D721Med (cell line): ENCODE data around the gene ASIC5.

Experiments used
- DNase-seq: peaks from one replicate; pipeline ENCODE4 v3.0.0; 2011; ENCODE audit warnings: low spot score; ENCODE audit not compliant: insufficient read length
- FAIRE-seq: peaks from 2 replicates; lab custom pipeline; 2011; peaks lifted over from hg19 to GRCh38; lab: Jason Lieb, UNC
- TF ChIP-seq, protein P1 (sequence below): IDR thresholded peaks from 2 replicates; pipeline ENCODE4 v1.5.1; 2012; ENCODE audit warnings: mild to moderate bottlenecking, control low read depth; ENCODE audit not compliant: insufficient read depth; ENCODE audit errors: missing control alignments

ASIC5 gene

GRCh38 chr4:155822572-155822971, 43.5 kb downstream of the ASIC5 start:
- no peak for DNase-seq
- TF ChIP-seq, protein P1, sequence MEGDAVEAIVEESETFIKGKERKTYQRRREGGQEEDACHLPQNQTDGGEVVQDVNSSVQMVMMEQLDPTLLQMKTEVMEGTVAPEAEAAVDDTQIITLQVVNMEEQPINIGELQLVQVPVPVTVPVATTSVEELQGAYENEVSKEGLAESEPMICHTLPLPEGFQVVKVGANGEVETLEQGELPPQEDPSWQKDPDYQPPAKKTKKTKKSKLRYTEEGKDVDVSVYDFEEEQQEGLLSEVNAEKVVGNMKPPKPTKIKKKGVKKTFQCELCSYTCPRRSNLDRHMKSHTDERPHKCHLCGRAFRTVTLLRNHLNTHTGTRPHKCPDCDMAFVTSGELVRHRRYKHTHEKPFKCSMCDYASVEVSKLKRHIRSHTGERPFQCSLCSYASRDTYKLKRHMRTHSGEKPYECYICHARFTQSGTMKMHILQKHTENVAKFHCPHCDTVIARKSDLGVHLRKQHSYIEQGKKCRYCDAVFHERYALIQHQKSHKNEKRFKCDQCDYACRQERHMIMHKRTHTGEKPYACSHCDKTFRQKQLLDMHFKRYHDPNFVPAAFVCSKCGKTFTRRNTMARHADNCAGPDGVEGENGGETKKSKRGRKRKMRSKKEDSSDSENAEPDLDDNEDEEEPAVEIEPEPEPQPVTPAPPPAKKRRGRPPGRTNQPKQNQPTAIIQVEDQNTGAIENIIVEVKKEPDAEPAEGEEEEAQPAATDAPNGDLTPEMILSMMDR, result no peak
- FAIRE-seq, result no peak

GRCh38 chr4:155820887-155821518, 45.1 kb downstream of the ASIC5 start:
- no peak for FAIRE-seq
- TF ChIP-seq, protein P1, result no peak
- no peak for DNase-seq

DNA sequence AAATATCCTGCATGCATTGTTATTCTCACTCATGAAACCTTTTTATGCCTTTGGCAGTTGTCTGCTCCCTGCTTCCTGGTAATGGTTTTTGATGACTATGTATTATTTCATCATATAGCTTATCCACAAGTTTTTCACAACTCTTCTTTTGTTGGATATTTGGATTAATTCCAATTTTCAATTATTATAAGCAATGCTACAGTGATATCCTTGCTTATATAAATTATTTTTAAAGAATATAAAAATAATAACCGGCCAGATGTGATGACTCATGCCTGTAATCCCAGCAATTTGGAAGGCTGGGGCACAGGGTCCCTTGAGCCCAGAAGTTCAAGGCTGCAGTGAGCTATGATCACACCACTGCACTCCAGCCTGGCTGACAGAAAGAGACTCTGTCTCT, 47.0 kb downstream of the ASIC5 start:
- FAIRE-seq (no peak), DNase-seq (no peak)
- TF ChIP-seq, protein P1, result no peak

DNA sequence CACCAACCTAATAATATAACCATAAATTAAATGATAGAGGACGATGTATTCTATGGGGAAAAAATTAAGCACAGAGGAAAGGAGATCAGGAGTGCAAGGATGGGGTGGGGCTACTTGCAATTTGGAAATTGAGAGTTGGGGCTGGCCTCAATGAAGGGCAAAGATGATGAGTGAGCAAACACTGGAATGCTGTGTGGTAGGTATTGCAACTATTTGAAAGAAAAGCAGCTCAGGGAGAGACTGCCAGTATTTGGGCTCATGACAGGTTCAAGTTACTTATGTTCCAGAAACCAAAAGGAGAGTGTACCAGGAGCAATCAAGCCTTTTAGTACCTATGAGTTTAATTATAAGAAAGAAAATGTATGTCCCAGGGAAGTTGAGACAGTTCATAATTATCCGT, 47.4 kb downstream of the ASIC5 start:
- no peak for FAIRE-seq
- no peak for DNase-seq
- TF ChIP-seq, protein P1, result no peak

- FAIRE-seq (no peak), DNase-seq (no peak)
- TF ChIP-seq, protein P1, result no peak
Measured at GRCh38 chr4:155811083-155811482, 55.0 kb downstream of the ASIC5 start.

- TF ChIP-seq, protein P1, result peak; percentile 78
- DNase-seq, result no peak
- FAIRE-seq, result no peak
Measured at GRCh38 chr4:155809835-155810234, 56.2 kb downstream of the ASIC5 start.

DNA sequence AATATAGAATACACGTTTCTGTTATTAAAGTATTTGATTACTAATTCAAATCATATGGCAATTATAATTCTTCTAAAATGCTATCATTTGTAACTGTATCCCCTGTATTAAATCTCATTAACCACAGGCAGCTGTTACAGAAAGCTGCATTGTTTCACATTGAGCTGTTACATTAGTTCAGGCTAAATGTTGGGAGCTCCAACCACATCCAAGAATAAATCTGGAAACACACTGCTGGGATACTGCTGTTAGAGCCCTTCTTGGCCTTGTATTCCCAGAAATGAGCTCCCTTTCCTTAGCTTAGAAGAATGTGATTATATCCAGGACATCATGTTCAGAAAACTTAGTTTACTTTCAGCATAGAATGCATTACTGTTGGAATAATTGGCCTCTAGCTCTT, 59.1 kb downstream of the ASIC5 start:
- FAIRE-seq (no peak), DNase-seq (no peak)

More for the DNA sequence above, 59.1 kb downstream of the ASIC5 start:
- TF ChIP-seq, protein P1, result no peak
